Mammary epithelial cell (primary cell): ENCODE results near the gene TAGLN.

Source experiments
- CTCF ChIP-seq, 2 donors: IDR thresholded peaks in 1 of 2; conservative IDR thresholded peaks in 1 of 2; 2 replicates each; pipeline ENCODE4 v1.5.1; 2011 to 2012; ENCODE audit warnings: inconsistent platforms in 2 of 2, low read length in 2 of 2, mild to moderate bottlenecking in 2 of 2, control low read depth in 1 of 2, low read depth in 1 of 2; ENCODE audit not compliant: insufficient read depth in 1 of 2; ENCODE audit errors: extremely low read depth in 1 of 2
- EZH2 ChIP-seq: IDR thresholded peaks from 2 replicates; pipeline ENCODE4 v1.6.1; 2012; ENCODE audit warnings: low read length, inconsistent platforms, borderline replicate concordance

- TF ChIP-seq EZH2 (no peak), CTCF (conservative IDR thresholded peaks at IDR 0.05 in 1 of 2, IDR thresholded peaks at IDR 0.05 in 1 of 2; ENCODE audit: extremely low read depth in 1 of 2, insufficient read depth in 1 of 2, low read depth in 1 of 2, low read length in 2 of 2) (no peak)
Observed at GRCh38 chr11:117186431-117186761, 12.8 kb upstream of the TAGLN start.
